HUES6 (cell line): Measurements from ENCODE around the gene NAV3.

Experiments
- H3K27ac ChIP-seq: 2 replicates; pipeline ENCODE4 v1.7.0; 2013; ENCODE audit warnings: low read depth, mild to moderate bottlenecking, low read length, inconsistent platforms
- H3K27me3 ChIP-seq: 2 replicates; pipeline ENCODE4 v1.6.1; 2013; ENCODE audit warnings: low read length; ENCODE audit not compliant: control insufficient read depth, insufficient read depth
- H3K36me3 ChIP-seq: 2 replicates; pipeline ENCODE4 v1.6.1; 2013; ENCODE audit warnings: low read length; ENCODE audit not compliant: control insufficient read depth, insufficient read depth
- H3K4me1 ChIP-seq: 2 replicates; pipeline ENCODE4 v1.6.1; 2013; ENCODE audit warnings: low read length; ENCODE audit not compliant: control insufficient read depth, insufficient read depth
- H3K4me3 ChIP-seq: 2 replicates; pipeline ENCODE4 v1.5.1; 2013; ENCODE audit warnings: low read depth, low read length
- H3K9ac ChIP-seq: one replicate; pipeline ENCODE4 v1.6.1; 2013; ENCODE audit warnings: mild to moderate bottlenecking, low read length
- H3K9me3 ChIP-seq: 2 replicates; pipeline ENCODE4 v1.6.1; 2013; ENCODE audit warnings: low read depth, low read length; ENCODE audit not compliant: control insufficient read depth, insufficient read depth

The NAV3 gene

DNA sequence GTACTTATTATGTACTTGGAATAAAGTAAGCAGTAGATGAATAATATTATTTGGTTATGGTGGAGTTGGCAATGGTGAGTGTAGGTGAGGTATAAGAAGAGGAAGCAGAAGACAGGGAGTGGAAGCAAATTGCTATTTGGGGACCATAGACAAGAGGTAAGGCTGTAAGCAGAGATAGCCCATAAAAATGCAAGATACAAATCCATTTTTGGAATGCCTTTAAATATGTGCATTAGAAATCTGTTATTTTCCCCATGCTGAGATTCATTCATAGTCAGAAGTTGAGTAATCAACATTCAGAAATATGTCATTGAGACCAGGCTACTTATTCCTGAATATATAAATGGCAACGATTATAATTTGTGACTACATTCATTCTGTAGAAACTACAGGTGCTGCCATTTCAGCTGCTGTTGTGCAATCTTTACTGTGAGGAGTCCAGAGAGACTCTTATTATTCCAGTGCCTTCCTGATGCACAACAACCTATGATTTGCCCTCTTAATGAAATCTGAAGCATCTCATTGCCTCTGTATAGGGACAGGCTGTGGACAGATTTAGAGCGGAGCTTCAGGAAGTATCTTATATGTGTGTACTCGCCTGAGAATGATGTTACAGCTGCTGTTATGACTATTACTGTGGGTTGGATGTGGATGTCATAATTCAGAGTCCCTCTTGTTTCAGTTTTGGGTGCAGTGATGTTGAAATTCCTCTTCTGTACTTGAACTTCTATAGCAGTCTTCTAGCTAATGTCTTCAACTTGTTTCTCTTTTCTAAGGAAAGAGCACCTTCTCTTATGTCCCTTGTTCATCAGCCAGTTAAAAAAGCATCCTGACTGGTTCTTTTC, 173.8 kb downstream of the NAV3 start:
- no peaks in the 10 kb centered on the region for H3K27me3 ChIP-seq
- no peaks in the 10 kb centered on the region for H3K9me3 ChIP-seq
- no peak overlapping the region for H3K9ac ChIP-seq
- H3K27ac ChIP-seq = no peak overlapping the region
- no peaks in the 10 kb centered on the region for H3K4me1 ChIP-seq
- no peaks in the 10 kb centered on the region for H3K36me3 ChIP-seq
- H3K4me3 ChIP-seq = no peak overlapping the region

DNA sequence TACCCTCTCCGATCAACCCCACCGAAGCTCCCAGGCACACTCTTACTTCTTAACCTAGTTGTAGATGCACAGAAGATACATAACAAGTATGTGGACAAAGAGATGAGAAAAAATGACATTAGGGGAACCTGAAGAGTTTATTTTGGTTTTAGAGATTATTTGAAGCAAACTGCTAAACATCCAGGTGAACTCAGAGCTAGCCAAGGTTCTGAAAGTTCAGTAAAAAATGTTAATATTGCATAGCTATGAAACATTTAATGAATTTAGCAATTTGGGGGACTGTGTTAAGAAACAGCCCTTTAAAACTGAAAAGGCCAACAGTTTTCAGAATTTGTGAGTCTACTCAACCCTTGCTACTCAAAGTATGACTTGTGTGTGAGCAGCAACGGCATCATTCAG, 174.4 kb downstream of the NAV3 start:
- H3K36me3 ChIP-seq = no peaks in the 10 kb centered on the region
- no peak overlapping the region for H3K9ac ChIP-seq
- no peaks in the 10 kb centered on the region for H3K9me3 ChIP-seq
- no peaks in the 10 kb centered on the region for H3K4me1 ChIP-seq
- no peaks in the 10 kb centered on the region for H3K27me3 ChIP-seq
- H3K27ac ChIP-seq = no peak overlapping the region
- H3K4me3 ChIP-seq = no peak overlapping the region

DNA sequence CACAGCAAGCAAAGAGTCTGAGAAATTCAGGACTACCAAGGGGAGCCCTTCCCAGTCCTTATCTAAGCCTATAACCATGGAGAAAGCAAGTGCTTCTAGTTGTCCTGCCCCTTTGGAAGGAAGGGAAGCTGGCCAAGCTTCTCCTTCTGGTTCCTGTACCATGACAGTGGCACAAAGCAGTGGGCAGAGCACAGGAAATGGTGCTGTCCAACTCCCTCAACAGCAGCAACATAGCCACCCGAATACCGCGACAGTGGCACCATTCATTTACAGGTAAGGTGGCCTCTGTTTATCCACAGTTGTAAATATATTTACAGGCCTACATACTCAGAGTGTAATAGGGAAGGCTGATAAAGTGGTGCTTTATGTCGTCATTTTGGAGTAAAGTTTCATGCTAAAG, 176.5 kb downstream of the NAV3 start:
- H3K27me3 ChIP-seq = no peaks in the 10 kb centered on the region
- no peaks in the 10 kb centered on the region for H3K36me3 ChIP-seq
- H3K4me1 ChIP-seq = no peaks in the 10 kb centered on the region
- H3K27ac ChIP-seq = no peak overlapping the region
- H3K4me3 ChIP-seq = no peak overlapping the region
- H3K9me3 ChIP-seq = no peaks in the 10 kb centered on the region
- H3K9ac ChIP-seq = no peak overlapping the region

DNA sequence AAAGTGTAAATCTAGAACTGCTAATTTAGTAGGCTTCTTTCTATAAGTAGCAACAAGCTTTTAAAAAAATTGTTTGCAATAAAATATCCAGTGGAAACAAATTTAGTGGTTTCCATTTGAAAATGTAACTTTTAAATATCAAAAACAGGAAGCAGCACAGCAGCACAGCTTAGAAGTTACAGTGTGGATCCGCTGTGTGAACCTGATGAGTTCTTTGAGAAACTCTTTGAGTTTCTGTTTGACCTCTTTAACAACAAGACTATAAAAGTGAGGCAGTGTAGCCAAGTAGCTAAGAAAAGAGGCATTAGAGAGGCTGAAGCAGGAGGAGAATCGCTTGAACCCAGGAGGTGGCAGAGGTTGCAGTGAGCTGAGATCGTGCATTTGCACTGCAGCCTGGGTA, 178.3 kb downstream of the NAV3 start:
- Histone ChIP-seq H3K27me3 (no peaks in the 10 kb centered on the region), H3K27ac (no peak overlapping the region), H3K36me3 (no peaks in the 10 kb centered on the region), H3K4me1 (no peaks in the 10 kb centered on the region), H3K4me3 (no peak overlapping the region), H3K9me3 (no peaks in the 10 kb centered on the region), H3K9ac (no peak overlapping the region)

DNA sequence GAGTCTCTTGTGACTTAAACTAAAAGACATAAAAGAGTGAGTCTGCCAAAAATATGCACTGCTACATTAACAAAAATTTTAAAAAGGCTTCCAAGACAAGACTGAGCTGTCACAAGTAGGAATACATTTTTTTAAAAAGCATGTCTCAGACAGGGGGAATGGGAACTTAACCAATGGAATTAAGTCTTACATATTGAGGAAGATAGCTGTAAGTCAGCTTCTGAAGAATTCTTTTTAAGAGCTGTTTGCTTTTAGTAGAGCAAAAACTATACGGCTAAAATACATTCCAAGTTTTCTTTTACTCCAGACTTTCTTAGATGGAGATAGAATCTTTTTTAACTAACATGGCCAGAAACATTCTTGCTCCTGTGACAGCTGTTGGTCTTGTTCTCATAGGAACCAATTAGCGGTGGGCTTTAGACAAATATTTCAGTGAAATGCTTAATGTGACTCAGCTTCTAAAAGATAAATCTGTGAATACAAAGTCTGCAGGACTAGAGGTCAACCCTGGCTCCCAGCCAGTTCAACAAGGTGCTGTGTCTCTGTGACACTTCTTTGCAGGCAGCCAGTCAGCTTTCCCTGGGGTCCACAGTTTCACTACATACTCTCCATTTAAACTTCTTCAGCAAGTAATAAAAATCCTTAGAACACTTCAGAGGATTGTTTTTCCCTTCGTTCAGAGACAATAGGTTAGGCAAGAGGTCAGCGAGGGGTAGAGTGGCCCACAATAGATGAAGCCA, 187.6 kb downstream of the NAV3 start:
- no peaks in the 10 kb centered on the region for H3K9me3 ChIP-seq
- H3K27me3 ChIP-seq = no peaks in the 10 kb centered on the region
- no peak overlapping the region for H3K27ac ChIP-seq
- no peak overlapping the region for H3K4me3 ChIP-seq
- H3K4me1 ChIP-seq = no peaks in the 10 kb centered on the region
- H3K36me3 ChIP-seq = no peaks in the 10 kb centered on the region
- no peak overlapping the region for H3K9ac ChIP-seq

DNA sequence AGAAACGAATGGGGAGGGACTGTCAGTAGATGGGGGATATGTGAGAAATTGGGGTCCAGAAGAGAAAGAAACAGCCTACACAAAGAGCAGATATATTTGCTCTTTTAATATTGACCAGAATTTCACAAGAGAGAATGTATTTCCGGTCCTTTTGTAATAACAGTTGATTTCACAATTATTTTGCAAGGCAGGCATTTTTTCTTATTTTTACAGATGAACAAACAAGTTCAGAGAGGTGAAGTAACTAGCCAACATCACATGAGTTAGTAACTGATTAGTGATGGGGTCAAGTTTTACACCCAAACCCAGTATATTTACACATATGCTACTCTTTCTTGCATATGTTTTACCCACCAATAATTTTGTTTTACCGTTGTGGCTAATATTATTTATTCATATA, 188.2 kb downstream of the NAV3 start:
- Histone ChIP-seq H3K4me1 (no peaks in the 10 kb centered on the region), H3K36me3 (no peaks in the 10 kb centered on the region), H3K27me3 (no peaks in the 10 kb centered on the region), H3K27ac (no peak overlapping the region), H3K9me3 (no peaks in the 10 kb centered on the region), H3K4me3 (no peak overlapping the region), H3K9ac (no peak overlapping the region)

DNA sequence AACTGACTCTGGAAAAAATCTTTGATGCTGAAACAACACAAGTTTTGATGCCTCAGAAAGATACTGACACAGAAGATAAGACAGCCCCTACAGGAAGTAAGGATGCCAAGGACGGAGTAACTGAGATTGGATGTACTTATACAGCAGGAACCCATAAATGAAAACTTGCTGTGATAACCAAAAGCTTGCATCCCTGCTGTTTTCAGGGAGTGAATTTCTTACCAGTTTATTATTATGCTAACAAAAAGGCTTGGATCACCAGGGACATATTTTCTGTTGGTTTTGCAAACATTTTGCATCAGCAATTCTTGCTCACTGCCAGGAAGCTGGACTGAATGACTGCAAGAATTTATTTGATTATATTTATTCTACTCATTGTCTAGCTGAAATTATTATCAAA, 197.7 kb downstream of the NAV3 start:
- Histone ChIP-seq H3K27ac (no peak overlapping the region), H3K27me3 (no peaks in the 10 kb centered on the region), H3K4me3 (no peak overlapping the region), H3K9me3 (no peaks in the 10 kb centered on the region), H3K4me1 (no peaks in the 10 kb centered on the region), H3K36me3 (no peaks in the 10 kb centered on the region), H3K9ac (no peak overlapping the region)

DNA sequence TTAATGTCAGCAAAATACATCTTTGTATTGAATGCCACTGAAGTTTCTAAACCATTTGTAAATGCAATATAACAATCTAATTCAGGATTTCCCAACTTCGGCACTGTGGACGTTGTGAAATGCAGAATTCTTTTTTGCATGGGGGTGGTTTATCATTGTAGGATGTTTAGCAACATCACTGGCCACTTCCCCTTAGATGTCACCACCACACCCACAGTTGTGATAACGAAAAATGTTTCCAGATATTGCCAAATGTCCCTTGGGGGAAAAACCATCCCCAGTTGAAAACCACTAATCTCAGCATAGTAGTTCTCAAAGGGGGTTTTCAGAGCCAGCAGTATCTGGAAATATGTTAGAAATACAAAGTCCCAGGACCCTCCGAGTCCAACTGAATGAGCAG, 203.3 kb downstream of the NAV3 start:
- Histone ChIP-seq H3K4me1 (no peaks in the 10 kb centered on the region), H3K9me3 (no peaks in the 10 kb centered on the region), H3K9ac (no peak overlapping the region), H3K27ac (no peak overlapping the region), H3K4me3 (no peak overlapping the region), H3K36me3 (no peaks in the 10 kb centered on the region), H3K27me3 (no peaks in the 10 kb centered on the region)

DNA sequence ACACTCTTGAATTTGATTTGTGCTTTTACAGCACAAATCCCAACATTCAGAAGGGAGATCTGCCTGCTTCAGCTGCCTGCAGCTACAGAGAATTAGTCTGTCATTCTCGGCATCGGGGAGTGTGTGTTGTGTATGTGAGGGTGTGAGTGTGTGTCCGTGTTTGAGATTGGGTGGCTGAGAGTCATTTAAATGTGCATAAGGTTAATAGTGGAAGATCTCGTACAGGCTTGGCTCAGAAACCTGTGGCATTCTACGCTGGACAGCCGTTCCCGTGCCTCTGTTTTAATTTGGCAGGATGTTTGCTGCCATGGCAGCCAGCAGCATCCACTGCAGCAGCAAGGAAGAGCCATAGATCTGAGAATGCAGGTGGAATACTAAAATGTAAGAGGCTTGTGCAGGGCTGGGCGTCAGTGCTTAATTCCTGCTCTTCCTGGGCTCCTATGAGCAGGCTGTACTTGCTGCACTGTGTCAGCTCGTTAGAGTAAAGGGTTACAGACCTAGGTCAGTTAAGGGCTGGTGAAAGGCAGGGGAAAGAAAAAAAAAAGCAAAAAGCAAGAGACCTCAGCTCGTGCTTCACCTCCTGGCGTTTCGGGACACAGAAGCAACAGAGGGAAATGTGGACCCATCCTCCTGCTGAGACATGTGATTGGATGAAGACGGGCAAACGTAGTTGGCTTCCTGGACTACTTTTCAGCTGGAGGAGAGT, 205.4 kb downstream of the NAV3 start:
- Histone ChIP-seq H3K9ac (no peak overlapping the region), H3K4me3 (no peak overlapping the region), H3K4me1 (no peaks in the 10 kb centered on the region), H3K27ac (no peak overlapping the region), H3K27me3 (no peaks in the 10 kb centered on the region), H3K36me3 (no peaks in the 10 kb centered on the region), H3K9me3 (no peaks in the 10 kb centered on the region)

DNA sequence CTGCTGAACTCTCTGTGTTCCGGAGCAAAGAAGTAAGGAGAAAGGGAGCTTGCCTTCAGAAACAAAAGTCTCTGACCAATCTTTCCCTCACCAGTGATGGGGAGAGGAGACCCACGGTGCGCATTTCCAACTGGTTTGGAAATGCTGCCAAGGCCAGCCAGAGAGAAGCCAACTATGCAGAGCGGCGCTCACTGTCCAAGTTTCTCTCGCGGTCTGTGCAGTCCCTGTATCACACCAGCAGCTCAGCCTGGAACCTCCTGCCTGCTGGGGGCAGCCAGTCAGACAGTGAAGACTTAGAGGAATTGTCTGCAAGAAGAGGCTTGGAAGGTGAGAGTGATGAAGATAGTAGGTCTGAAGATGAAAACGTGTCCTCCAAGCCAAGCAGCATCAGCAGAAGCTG, 206.2 kb downstream of the NAV3 start:
- H3K27me3 ChIP-seq = no peaks in the 10 kb centered on the region
- no peak overlapping the region for H3K27ac ChIP-seq
- no peaks in the 10 kb centered on the region for H3K36me3 ChIP-seq
- no peaks in the 10 kb centered on the region for H3K4me1 ChIP-seq
- H3K4me3 ChIP-seq = no peak overlapping the region
- H3K9me3 ChIP-seq = no peaks in the 10 kb centered on the region
- no peak overlapping the region for H3K9ac ChIP-seq

DNA sequence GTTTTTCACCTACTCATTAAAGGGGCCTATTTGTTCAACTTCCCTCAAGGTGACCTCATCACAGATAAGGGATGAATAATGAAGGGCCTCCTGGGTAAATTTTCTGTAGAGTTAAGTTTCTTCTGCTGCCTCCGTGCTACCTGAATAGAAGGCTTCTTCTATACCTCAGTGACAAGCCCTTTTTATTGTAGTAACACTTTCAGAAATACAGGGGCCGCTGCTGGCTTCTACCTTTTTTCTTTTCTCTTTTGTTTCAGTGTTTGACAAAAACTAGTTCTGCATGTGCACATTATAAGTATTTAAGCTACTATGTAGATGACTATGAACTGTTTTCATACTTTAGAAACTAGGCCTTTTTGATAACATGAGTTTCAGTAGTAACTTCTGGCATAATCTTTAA, 207.0 kb downstream of the NAV3 start:
- H3K4me3 ChIP-seq = no peak overlapping the region

More for the DNA sequence above, 207.0 kb downstream of the NAV3 start:
- no peaks in the 10 kb centered on the region for H3K4me1 ChIP-seq
- H3K36me3 ChIP-seq = no peaks in the 10 kb centered on the region
- no peak overlapping the region for H3K27ac ChIP-seq
- no peaks in the 10 kb centered on the region for H3K27me3 ChIP-seq
- H3K9me3 ChIP-seq = no peaks in the 10 kb centered on the region
- no peak overlapping the region for H3K9ac ChIP-seq
